RPMI8226 (cell line): ENCODE results near the gene COPS4.
"Not testable (repeated sequence)": the region's sequence is repeated elsewhere in the genome, so short reads cannot be mapped to it uniquely, and the experiment has no call there.

Experiments used
- DNase-seq: peaks from one replicate; pipeline ENCODE4 v3.0.0-alpha.2; 2015

The COPS4 gene

DNA sequence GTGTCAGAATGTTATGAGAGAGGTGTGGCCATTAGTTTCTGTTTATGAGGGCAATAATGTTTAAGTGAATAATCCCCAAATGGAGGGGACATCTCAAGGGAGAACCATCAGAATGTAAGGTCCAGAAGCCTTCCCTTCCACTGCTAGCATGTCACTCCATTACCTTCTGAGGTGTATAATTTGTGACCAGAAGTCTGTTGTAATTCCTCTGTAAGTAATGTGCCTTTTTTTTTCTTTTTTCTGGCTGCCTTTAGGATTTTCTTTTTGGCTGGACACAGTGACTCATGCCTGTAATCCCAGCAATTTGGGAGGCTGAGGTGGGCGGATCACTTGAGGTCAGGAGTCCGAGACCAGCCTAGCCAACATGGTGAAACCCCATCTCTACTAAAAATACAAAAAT lies 10.8 kb upstream of the COPS4 start:
- DNase-seq, result no peak

GRCh38 chr4:83025563-83025962 lies 9.4 kb upstream of the COPS4 start:
- no peak for DNase-seq

- DNase-seq, result no peak
Measured at GRCh38 chr4:83028976-83029375, 6.0 kb upstream of the COPS4 start.

GRCh38 chr4:83029688-83030087 lies 5.3 kb upstream of the COPS4 start:
- no peak for DNase-seq

DNA sequence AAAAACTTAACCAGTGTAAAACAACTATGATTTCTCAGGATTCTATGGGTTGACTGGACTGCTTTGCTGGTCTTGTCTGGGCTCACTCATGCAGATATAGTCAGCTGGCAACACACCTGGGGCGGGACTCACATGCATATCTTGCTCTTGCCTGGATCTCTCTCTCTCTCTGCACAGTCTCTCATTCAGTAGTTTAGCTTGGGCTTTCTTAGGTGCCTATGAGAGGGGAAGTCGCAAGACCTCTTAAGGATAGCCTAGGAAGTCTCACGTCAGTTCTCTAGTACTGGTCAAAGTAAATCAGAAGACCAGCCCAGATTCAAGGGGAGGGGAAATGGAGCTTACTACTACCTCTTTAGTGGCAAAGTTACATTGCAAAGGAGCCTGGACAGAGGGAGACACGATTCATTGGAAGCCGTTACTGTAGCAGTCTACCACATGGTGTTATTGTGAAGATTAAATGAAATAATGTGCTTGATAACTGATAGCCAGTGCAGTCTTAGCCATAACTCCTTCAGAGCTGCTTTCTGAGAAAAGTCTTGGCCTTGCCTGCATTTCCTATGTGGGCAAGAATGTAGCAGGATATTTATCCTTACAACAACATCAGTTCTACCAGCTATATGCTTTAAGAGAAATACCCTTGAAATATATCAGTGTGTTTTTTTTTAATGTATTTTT lies 2.1 kb downstream of the COPS4 start:
- DNase-seq, result no peak

DNA sequence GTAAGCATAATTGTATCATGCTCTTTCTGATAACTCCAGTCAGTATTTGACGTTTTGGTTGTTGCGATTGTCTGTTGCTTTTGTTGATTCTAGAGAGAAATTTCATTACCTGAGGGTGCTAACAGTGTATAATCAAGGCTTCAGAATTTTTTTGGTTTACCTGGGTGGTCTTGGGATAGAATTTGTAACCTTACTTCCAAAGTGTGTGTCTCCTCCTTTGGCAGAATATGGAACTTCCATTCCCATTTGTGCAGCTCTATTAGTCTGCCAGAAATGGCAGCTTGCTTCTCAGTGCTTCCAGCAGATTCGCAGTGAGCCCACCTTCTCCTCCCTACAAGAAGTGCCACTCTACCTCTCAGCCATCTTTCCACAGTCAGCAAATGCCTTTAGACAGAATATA lies 5.3 kb downstream of the COPS4 start:
- no peak for DNase-seq

DNA sequence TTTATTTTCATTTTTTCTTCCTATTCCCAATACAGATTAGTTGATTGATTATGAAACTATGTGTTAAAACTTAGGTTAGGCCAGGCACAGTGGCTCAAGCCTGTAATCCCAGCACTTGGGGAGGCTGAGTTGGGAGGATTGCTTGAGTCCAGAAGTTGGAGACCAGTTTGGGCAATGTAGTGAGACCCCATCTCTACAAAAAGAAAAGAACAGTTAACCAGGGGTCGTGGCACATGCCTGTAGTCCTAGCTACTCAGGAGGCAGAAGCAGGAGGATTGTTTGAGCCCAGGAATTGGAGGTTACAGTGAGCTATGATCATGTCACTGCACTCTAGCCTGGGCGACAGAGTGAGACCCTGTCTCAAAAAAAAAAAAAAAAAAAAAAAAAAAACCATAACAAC lies 8.2 kb downstream of the COPS4 start:
- DNase-seq, result not testable (repeated sequence)

GRCh38 chr4:83043801-83044407 lies 8.9 kb downstream of the COPS4 start:
- no peak for DNase-seq

- DNase-seq, result no peak
Measured at GRCh38 chr4:83046693-83047473, 11.9 kb downstream of the COPS4 start.

DNA sequence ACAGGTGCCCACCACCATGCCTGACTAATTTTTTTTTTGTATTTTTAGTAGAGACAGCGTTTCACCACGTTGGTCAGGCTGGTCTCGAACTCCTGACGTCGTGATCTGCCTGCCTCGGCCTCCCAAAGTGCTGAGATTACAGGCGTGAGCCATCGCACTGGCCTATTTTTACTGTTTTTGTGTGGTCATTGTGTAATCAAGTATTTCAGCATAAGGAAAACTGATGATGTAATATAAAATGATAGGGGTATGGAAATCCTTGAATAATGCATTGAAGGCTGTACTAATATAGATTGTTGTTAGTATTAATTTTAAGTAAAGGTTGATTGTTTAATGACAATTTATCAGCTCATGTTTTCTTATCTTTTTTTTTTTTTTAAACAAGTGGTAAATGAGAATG lies 13.8 kb downstream of the COPS4 start:
- not testable (repeated sequence) for DNase-seq

GRCh38 chr4:83054928-83055327 lies 19.9 kb downstream of the COPS4 start:
- peak; percentile 12 for DNase-seq

DNA sequence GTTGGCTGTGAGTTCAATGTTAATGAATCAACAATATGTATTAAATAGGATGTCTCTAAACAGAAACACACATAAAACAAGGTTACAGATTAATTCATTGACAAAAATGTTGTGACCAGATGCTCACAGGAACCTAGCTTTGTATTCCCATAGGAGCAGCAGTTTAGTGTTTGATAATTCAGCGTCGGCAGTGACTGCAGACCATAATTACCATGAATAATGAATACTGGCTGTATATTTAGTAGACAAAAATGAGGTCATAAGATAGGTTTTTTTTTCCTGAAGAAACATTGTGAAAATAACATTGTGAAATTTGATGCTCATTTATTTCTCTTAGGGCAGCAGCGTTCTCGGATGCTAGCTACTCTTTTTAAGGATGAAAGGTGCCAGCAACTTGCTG lies 27.8 kb downstream of the COPS4 start:
- DNase-seq, result no peak

DNA sequence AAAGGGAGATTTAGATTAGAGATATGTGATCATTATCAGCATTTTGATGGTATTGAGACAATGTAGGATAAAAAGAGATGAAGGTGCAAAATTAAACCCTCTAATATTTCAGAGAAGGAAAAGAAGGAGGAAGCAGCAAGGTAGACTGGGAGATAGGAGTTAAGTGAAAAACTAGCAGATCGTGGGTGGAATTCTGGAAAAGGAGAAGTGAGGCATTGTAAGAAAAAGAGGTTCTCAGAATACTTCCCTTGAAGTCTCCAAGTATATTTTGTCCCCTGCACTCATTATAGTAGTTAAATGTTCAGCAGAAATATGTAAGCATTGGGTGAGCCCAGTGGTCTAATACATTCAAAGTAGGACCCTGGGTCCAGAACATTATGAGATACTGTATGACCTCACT lies 30.3 kb downstream of the COPS4 start:
- DNase-seq, result no peak

GRCh38 chr4:83067058-83067639 lies 32.2 kb downstream of the COPS4 start:
- DNase-seq, result no peak

- no peak for DNase-seq
Measured at GRCh38 chr4:83071116-83071515, 36.1 kb downstream of the COPS4 start.

DNA sequence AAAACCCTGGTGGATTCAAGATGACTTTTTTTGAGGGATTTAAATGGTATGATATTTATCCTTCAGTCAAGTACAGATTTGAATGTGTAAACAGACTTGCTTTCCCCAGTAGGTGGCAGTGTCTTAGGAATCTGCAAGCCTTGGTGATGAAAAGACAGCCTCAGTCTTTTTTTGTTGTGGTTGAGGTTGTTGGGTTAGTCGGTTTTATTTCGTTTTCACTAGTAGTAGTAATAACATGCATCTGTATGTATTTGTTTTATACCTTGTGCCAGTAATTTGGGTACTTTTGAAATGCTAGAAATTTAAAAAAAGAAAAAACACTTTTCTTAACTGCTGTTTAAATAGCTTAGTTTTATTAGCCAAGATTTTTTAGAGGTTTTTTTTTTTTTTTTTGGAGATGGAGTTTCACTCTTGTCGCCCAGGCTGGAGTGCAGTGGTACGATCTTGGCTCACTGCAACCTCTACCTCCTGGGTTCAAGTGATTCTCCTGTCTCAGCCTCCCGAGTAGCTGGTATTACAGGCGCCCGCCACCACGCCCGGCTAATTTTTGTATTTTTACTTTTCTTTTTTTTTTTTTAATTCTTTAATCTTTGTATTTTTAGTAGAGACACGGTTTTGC lies 39.2 kb downstream of the COPS4 start:
- peak; percentile 72 for DNase-seq

GRCh38 chr4:83074783-83075182 lies 39.8 kb downstream of the COPS4 start:
- not testable (repeated sequence) for DNase-seq

DNA sequence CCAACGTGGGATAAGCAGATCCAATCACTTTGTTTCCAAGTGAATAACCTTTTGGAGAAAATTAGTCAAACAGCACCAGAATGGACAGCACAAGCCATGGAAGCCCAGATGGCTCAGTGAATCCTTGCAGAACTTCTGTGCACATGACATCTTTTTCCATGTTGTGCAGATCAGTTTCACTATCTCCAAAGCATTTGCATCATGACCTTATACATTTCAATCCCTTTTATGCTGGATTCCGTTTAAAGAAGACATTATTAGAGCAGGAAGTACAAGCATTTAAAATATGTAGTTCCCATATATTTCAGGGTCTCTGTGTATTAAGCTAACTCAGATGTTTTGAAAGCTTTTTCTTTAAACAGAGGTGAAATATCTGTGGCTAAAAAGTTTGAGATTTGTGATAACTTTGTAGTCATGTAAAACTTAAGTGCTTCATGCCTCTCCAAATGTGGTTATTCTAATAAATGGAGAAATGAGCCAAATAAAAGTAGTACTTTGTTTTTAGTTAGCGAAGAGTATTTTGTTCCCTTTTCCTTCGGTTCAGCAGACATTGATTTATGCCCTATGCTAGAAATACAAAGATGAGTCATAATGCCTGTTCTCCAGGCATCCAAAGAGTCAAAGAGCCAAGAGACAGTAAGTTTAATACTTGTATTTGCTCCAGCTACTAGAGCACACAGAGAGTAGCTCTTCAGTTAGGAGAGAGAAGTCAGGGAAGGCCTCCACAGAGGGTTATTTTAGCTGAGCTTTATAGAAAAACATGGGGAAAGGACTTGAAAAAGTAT lies 40.5 kb downstream of the COPS4 start:
- no peak for DNase-seq

- DNase-seq, result no peak
Measured at GRCh38 chr4:83080561-83080960, 45.6 kb downstream of the COPS4 start.

- DNase-seq, result no peak
Measured at GRCh38 chr4:83082777-83083176, 47.8 kb downstream of the COPS4 start.

DNA sequence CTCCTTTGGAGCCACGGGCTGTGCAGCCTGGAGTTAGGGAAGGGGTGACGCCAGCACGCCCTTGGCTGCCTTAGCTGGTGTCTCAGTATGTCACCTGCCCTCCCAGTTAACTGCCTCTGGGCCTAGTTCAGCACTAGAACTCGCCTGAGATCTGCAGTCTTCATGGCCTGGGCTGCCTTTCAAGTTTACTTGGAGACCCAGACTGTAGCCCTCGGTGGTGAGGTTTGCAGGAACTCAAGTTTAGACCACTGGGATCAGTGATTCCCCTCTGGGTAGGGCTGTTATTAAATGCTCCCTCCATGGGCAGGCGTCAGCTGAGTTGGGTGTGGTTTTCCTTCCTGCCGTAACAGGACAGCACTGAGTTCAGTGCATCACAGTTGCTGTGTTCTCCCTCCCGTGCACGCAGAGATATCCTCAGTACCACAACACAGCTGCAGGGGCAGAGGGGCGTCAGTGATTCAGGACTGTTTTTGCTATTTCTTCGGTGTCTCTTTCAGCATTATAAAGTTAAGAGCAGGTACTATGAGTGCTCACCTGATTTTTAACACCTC lies 49.0 kb downstream of the COPS4 start:
- no peak for DNase-seq

DNA sequence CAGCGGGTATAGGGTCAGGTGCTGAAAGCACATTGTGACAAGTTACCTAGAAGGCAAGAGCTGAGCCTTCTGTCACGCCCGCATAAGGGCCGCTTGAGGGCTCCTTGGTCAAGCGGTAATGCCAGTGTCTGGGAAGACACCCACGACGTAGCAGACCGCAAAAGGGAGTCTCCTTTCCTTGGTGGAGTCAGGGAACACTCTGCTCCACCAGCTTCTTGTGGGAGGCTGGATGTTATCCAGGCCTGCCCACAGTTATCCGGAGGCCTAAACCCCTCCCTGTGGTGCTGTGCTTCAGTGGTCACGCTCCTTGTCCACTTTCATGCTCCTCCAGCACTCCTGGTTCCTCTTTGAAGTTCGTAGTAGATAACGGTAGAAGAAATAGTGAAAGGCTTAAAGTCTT lies 50.0 kb downstream of the COPS4 start:
- not testable (repeated sequence) for DNase-seq
